BLaER1 treated with 17β-estradiol and CSF1 and Interleukin-3, amounts not matched to agents 10 nM and 100 nM (cell line): ENCODE measurements around the gene SPZ1.
"Not testable (repeated sequence)": the region's sequence is repeated elsewhere in the genome, so short reads cannot be mapped to it uniquely, and the experiment has no call there.

ENCODE experiments used
- H3K27ac ChIP-seq, 11 experiments: shearing (Covaris generic); formaldehyde crosslinking; 2 replicates each; pipeline ENCODE4 v1.8.1; 2022
- H3K27me3 ChIP-seq, 11 experiments: shearing (Covaris generic); formaldehyde crosslinking; 2 replicates each; pipeline ENCODE4 v1.8.1; 2022
- H3K36me3 ChIP-seq, 11 experiments: shearing (Covaris generic); formaldehyde crosslinking; 2 replicates each; pipeline ENCODE4 v1.8.1; 2022
- H3K4me1 ChIP-seq, 10 experiments: shearing (Covaris generic); formaldehyde crosslinking; 2 replicates each; pipeline ENCODE4 v1.8.1; 2022
- H3K4me2 ChIP-seq, 11 experiments: shearing (Covaris generic); formaldehyde crosslinking; 2 replicates each; pipeline ENCODE4 v1.8.1; 2022
- H3K4me3 ChIP-seq, 10 experiments: shearing (Covaris generic); formaldehyde crosslinking; 2 replicates each; pipeline ENCODE4 v1.8.1; 2022
- H3K9ac ChIP-seq, 11 experiments: shearing (Covaris generic); formaldehyde crosslinking; 2 replicates each; pipeline ENCODE4 v1.8.1; 2022
- H3K9me3 ChIP-seq, 11 experiments: shearing (Covaris generic); formaldehyde crosslinking; replicated peaks in 1 of 11; 2 replicates each; pipeline ENCODE4 v1.8.1; 2022
- H4K20me1 ChIP-seq, 11 experiments: shearing (Covaris generic); formaldehyde crosslinking; 2 replicates each; pipeline ENCODE4 v1.8.1; 2022
- Cebpa-rat ChIP-seq, 11 experiments: shearing (Covaris generic); IDR thresholded peaks; 2 replicates each; pipeline ENCODE4 v1.8.1; 2022

SPZ1 gene

GRCh38 chr5:80346055-80346454 is 26.3 kb downstream of the SPZ1 start:
- Histone ChIP-seq H4K20me1 (no peaks in the 10 kb centered on the region), H3K9me3 (0 out of 22 replicates have a peak, but pooled peaks cover 0 to 4% (median 0%) of the 10 kb centered on the region in 11 experiments), H3K27me3 (no peaks in the 10 kb centered on the region), H3K4me2 (no peak overlapping the region), H3K4me1 (peaks cover 0 to 6% (median 0%) of the 10 kb centered on the region in 10 experiments; a peak in 4 of 20 replicates), H3K4me3 (no peak overlapping the region), H3K27ac (no peak overlapping the region), H3K9ac (no peak overlapping the region), H3K36me3 (no peaks in the 10 kb centered on the region)
- TF ChIP-seq Cebpa-rat (IDR thresholded peaks at IDR 0.05) = no peak

GRCh38 chr5:80348171-80348570 is 28.4 kb downstream of the SPZ1 start:
- Histone ChIP-seq H3K4me2 (no peak overlapping the region), H3K9me3 (peaks cover 0 to 11% (median 4%) of the 10 kb centered on the region in 11 experiments; a peak in 6 of 22 replicates), H4K20me1 (no peaks in the 10 kb centered on the region), H3K36me3 (no peaks in the 10 kb centered on the region), H3K4me1 (no peaks in the 10 kb centered on the region), H3K27me3 (no peaks in the 10 kb centered on the region), H3K27ac (no peak overlapping the region), H3K9ac (no peak overlapping the region), H3K4me3 (no peak overlapping the region)
- no peak for TF ChIP-seq Cebpa-rat (IDR thresholded peaks at IDR 0.05)

GRCh38 chr5:80351019-80351418 is 31.2 kb downstream of the SPZ1 start:
- not testable (repeated sequence) for H3K4me3 ChIP-seq, H3K4me2 ChIP-seq, H3K9ac ChIP-seq, H3K27ac ChIP-seq, H4K20me1 ChIP-seq, H3K4me1 ChIP-seq, H3K36me3 ChIP-seq, H3K27me3 ChIP-seq
- H3K9me3 ChIP-seq = peaks cover 0 to 15% (median 4%) of the 10 kb centered on the region in 11 experiments; a peak in 7 of 22 replicates

GRCh38 chr5:80355686-80356085 is 35.9 kb downstream of the SPZ1 start:
- Histone ChIP-seq H3K4me1 (no peaks in the 10 kb centered on the region), H3K9ac (no peak overlapping the region), H3K36me3 (no peaks in the 10 kb centered on the region), H3K9me3 (peaks cover 0 to 13% (median 4%) of the 10 kb centered on the region in 11 experiments; a peak in 7 of 22 replicates), H3K27ac (no peak overlapping the region), H3K4me3 (no peak overlapping the region), H4K20me1 (no peaks in the 10 kb centered on the region), H3K4me2 (no peak overlapping the region), H3K27me3 (no peaks in the 10 kb centered on the region)
- no peak for TF ChIP-seq Cebpa-rat (IDR thresholded peaks at IDR 0.05)

- Histone ChIP-seq H3K4me2 (no peak overlapping the region), H3K4me1 (no peaks in the 10 kb centered on the region), H3K27me3 (no peaks in the 10 kb centered on the region), H3K36me3 (no peaks in the 10 kb centered on the region), H3K9me3 (peaks cover 0 to 7% (median 0%) of the 10 kb centered on the region in 11 experiments; a peak in 3 of 22 replicates), H4K20me1 (no peaks in the 10 kb centered on the region), H3K4me3 (no peak overlapping the region), H3K9ac (no peak overlapping the region), H3K27ac (no peak overlapping the region)
- no peak for TF ChIP-seq Cebpa-rat (IDR thresholded peaks at IDR 0.05)
These were observed 37.9 kb downstream of the SPZ1 start for GRCh38 chr5:80357671-80358070.

- no peak overlapping the region for H3K27ac ChIP-seq
- no peak for TF ChIP-seq Cebpa-rat (IDR thresholded peaks at IDR 0.05)
- H3K9ac ChIP-seq = no peak overlapping the region
- no peaks in the 10 kb centered on the region for H4K20me1 ChIP-seq
- no peak overlapping the region for H3K4me3 ChIP-seq
- H3K36me3 ChIP-seq = no peaks in the 10 kb centered on the region
- H3K4me2 ChIP-seq = no peak overlapping the region
- H3K4me1 ChIP-seq = no peaks in the 10 kb centered on the region
- peaks cover 0 to 8% (median 6%) of the 10 kb centered on the region in 11 experiments; a peak in 6 of 22 replicates for H3K9me3 ChIP-seq
- no peaks in the 10 kb centered on the region for H3K27me3 ChIP-seq
These were observed 41.2 kb downstream of the SPZ1 start for GRCh38 chr5:80360914-80361444.

- no peak overlapping the region for H3K9ac ChIP-seq
- H3K4me2 ChIP-seq = no peak overlapping the region
- H3K4me3 ChIP-seq = no peak overlapping the region
- no peaks in the 10 kb centered on the region; a peak in 1 of 20 replicates for H3K4me1 ChIP-seq
- H3K9me3 ChIP-seq = peaks cover 0 to 8% (median 6%) of the 10 kb centered on the region in 11 experiments; a peak in 6 of 22 replicates
- H4K20me1 ChIP-seq = no peaks in the 10 kb centered on the region
- no peak overlapping the region for H3K27ac ChIP-seq
- no peak for TF ChIP-seq Cebpa-rat (IDR thresholded peaks at IDR 0.05)
- H3K27me3 ChIP-seq = no peaks in the 10 kb centered on the region
- H3K36me3 ChIP-seq = no peaks in the 10 kb centered on the region
These were observed 45.1 kb downstream of the SPZ1 start for GRCh38 chr5:80364892-80365291.

- Histone ChIP-seq H4K20me1 (no peaks in the 10 kb centered on the region), H3K4me2 (no peak overlapping the region), H3K27ac (no peak overlapping the region), H3K9ac (no peak overlapping the region), H3K4me1 (peaks cover 0 to 10% (median 0%) of the 10 kb centered on the region in 10 experiments; a peak in 3 of 20 replicates), H3K4me3 (no peak overlapping the region), H3K36me3 (no peaks in the 10 kb centered on the region), H3K9me3 (peaks cover 13 to 22% (median 16%) of the 10 kb centered on the region in 11 experiments; a peak in 20 of 22 replicates), H3K27me3 (no peaks in the 10 kb centered on the region)
- TF ChIP-seq Cebpa-rat (IDR thresholded peaks at IDR 0.05) = no peak
These were observed 49.1 kb downstream of the SPZ1 start for GRCh38 chr5:80368661-80369480.

GRCh38 chr5:80369521-80369920 is 49.7 kb downstream of the SPZ1 start:
- Histone ChIP-seq H3K4me3 (no peak overlapping the region), H3K9me3 (peaks cover 13 to 18% (median 15%) of the 10 kb centered on the region in 11 experiments; a peak in 20 of 22 replicates)

More at GRCh38 chr5:80369521-80369920, 49.7 kb downstream of the SPZ1 start:
- no peak for TF ChIP-seq Cebpa-rat (IDR thresholded peaks at IDR 0.05)
- Histone ChIP-seq H3K4me1 (peaks cover 0 to 10% (median 0%) of the 10 kb centered on the region in 10 experiments; a peak in 3 of 20 replicates), H3K27ac (no peak overlapping the region), H4K20me1 (no peaks in the 10 kb centered on the region), H3K9ac (no peak overlapping the region), H3K4me2 (no peak overlapping the region), H3K27me3 (no peaks in the 10 kb centered on the region), H3K36me3 (no peaks in the 10 kb centered on the region)
